ENCODE results near the gene ANKRD2.
A peak's percentile ranks its signal among the peaks of the same experiment; 100 is the strongest.

Gene ANKRD2

DNA sequence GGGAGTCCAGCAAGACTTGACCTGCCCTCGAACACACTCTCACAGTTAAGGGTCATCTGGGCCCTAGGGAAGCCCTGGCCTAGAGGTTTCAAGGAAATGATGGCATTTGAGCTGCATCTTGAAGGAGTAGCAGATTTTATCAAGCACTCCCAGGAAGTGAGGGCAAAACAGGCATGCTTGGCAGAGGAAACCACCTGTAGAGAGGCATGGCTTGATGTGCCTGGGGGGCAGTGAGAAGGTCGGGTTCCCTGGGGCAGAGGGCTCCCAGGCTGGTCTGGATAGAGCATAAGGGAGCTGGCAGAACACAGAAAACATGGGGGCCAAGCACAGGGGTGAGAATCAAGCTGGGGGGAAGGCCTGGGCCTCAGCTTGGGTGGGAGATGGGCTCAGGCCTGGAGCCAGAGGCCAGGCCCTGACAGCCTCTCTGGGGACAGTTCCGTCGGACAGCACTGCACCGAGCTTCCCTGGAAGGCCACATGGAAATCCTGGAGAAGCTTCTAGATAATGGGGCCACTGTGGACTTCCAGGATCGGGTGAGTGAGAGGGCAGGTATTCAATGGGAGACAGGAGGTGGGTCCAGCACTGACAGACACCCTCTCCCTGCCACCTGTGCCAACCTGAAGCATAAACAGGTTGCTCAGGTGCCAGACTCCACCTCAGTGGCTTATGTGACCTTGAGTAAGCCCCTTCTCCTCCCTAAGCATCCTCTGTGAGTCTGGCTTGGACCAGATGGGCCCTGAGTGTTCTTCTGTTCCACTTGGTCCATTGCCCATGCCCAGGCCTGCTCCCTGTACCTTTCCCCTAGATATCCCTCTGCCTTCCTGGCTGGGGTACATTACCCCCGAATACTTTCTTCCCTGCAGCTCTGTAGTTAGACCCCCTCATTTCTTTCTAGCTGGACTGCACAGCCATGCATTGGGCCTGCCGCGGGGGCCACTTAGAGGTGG lies 8.1 kb downstream of the ANKRD2 start:
- Histone ChIP-seq H3K27me3 (ENCODE audit: control insufficient read depth in 5 of 5, insufficient read depth in 4 of 5, low read length in 5 of 5) (peaks cover 0 to 3% (median 0%) of the 10 kb centered on the region in 5 donors), H3K9me3 (ENCODE audit: control insufficient read depth in 5 of 5, low read length in 5 of 5) (no peaks in the 10 kb centered on the region), H3K4me1 (ENCODE audit: control insufficient read depth in 5 of 5, insufficient read depth in 5 of 5, low read length in 5 of 5) (peaks cover 0 to 30% (median 22%) of the 10 kb centered on the region in 5 donors), H3K36me3 (ENCODE audit: control insufficient read depth in 5 of 5, insufficient read depth in 5 of 5, low read length in 5 of 5) (no peaks in the 10 kb centered on the region), H3K4me3 (ENCODE audit: low read depth in 1 of 5, low read length in 5 of 5) (no peak overlapping the region), H3K9ac (ENCODE audit: low read length in 5 of 5) (no peak overlapping the region), H3K27ac (ENCODE audit: low read depth, low read length) (no peak overlapping the region)

DNA sequence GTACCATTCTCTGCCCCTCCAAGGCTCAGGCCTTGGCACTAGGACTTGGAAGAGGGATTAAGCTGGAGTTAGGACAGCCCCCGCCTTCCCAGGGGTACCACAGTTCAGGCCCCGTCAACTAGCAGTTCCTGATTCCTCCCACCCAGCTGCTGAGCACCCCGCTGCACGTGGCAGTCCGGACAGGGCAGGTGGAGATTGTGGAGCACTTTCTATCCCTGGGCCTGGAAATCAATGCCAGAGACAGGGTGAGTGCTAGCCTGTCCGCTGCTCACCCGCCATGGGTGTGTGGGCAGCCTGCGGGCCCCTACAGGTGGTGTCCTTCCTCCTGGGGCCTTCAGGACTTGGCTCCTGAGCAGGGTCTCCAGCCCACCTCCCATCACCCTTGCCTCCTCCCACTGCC lies 9.6 kb downstream of the ANKRD2 start:
- no peaks in the 10 kb centered on the region for H3K9me3 ChIP-seq (ENCODE audit: control insufficient read depth in 5 of 5, low read length in 5 of 5)
- peaks cover 0 to 3% (median 0%) of the 10 kb centered on the region in 5 donors for H3K27me3 ChIP-seq (ENCODE audit: control insufficient read depth in 5 of 5, insufficient read depth in 4 of 5, low read length in 5 of 5)
- no peak overlapping the region for H3K9ac ChIP-seq (ENCODE audit: low read length in 5 of 5)
- peaks cover 0 to 35% (median 22%) of the 10 kb centered on the region in 5 donors for H3K4me1 ChIP-seq (ENCODE audit: control insufficient read depth in 5 of 5, insufficient read depth in 5 of 5, low read length in 5 of 5)
- no peaks in the 10 kb centered on the region for H3K36me3 ChIP-seq (ENCODE audit: control insufficient read depth in 5 of 5, insufficient read depth in 5 of 5, low read length in 5 of 5)
- H3K27ac ChIP-seq (ENCODE audit: low read depth, low read length): no peak overlapping the region
- H3K4me3 ChIP-seq (ENCODE audit: low read depth in 1 of 5, low read length in 5 of 5): no peak overlapping the region

DNA sequence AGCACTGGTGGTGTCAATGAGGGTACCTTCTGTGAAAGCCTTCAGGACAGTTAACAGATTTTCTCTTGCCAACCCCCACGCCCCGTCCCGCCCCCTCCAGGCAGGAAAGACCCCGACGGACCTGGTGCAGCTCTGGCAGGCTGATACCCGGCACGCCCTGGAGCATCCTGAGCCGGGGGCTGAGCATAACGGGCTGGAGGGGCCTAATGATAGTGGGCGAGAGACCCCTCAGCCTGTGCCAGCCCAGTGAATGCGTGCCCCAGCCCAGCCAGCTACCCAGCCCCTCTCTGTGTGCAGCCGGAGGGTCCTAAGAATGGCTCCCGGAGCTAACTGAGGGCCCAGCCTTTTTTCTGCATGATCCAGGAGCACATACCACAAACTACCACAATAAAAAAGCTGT lies 10.9 kb downstream of the ANKRD2 start:
- Histone ChIP-seq H3K9me3 (ENCODE audit: control insufficient read depth in 5 of 5, low read length in 5 of 5) (no peaks in the 10 kb centered on the region), H3K27ac (ENCODE audit: low read depth, low read length) (no peak overlapping the region), H3K9ac (ENCODE audit: low read length in 5 of 5) (no peak overlapping the region), H3K27me3 (ENCODE audit: control insufficient read depth in 5 of 5, insufficient read depth in 4 of 5, low read length in 5 of 5) (peaks cover 0 to 3% (median 0%) of the 10 kb centered on the region in 5 donors), H3K4me3 (ENCODE audit: low read depth in 1 of 5, low read length in 5 of 5) (no peak overlapping the region), H3K4me1 (ENCODE audit: control insufficient read depth in 5 of 5, insufficient read depth in 5 of 5, low read length in 5 of 5) (peaks cover 0 to 35% (median 22%) of the 10 kb centered on the region in 5 donors), H3K36me3 (ENCODE audit: control insufficient read depth in 5 of 5, insufficient read depth in 5 of 5, low read length in 5 of 5) (no peaks in the 10 kb centered on the region)

DNA sequence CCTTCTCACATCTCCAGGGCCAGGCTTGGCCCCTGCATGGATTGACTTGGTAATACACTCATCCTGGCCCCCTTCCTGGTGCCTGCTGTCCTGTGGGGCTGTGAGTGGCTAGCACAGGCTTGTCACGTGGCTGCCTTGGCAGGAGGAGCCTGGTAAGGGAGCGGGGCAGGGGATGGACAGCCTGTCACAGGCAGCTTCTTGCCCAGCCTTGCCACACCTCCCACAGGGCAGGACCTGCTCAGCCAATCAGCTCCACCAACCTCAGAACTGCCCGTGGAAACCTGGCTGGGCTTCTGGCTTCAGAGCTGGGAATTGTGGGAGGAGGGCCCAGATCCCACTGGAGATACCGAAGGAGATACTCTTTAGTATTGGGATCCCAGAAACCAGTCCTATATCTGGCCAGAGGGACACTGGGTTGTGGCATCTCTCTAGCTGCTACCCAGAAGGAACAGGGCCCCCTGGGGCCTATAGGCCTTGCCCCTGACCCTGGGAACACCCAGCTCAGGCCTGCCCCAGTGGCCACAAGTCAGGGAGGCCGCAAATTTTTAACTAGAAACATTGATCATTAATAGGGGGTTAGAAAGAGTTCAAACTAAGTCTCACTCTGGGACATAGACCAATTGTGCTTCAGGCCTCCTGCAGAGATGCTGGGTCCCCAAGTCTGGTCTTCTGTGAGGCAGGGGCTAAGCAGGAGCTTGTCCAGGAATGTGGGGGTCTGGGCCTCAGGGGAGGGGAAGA lies 11.7 kb downstream of the ANKRD2 start, which contains the start of gene HOGA1:
HOGA1 (plus strand) TSS at position 330 of the 738 bp plus-strand sequence; CDS start at position 645, 315 bp downstream.
- no peaks in the 10 kb centered on the region for H3K9me3 ChIP-seq (ENCODE audit: control insufficient read depth in 5 of 5, low read length in 5 of 5)
- peak within 1 kb of the TSS in 1 of 5 donors; percentile 40 for H3K9ac ChIP-seq (ENCODE audit: low read length in 5 of 5)
- H3K4me3 ChIP-seq (ENCODE audit: low read depth in 1 of 5, low read length in 5 of 5): peak within 1 kb of the TSS in 3 of 5 donors; percentile 4 to 23 (median 16)
- H3K36me3 ChIP-seq (ENCODE audit: control insufficient read depth in 5 of 5, insufficient read depth in 5 of 5, low read length in 5 of 5): no peaks in the 10 kb centered on the region
- peaks cover 0 to 35% (median 22%) of the 10 kb centered on the region in 5 donors for H3K4me1 ChIP-seq (ENCODE audit: control insufficient read depth in 5 of 5, insufficient read depth in 5 of 5, low read length in 5 of 5)
- no peak within 1 kb of the TSS for H3K27ac ChIP-seq (ENCODE audit: low read depth, low read length)
- H3K27me3 ChIP-seq (ENCODE audit: control insufficient read depth in 5 of 5, insufficient read depth in 4 of 5, low read length in 5 of 5): no peaks in the 10 kb centered on the region

DNA sequence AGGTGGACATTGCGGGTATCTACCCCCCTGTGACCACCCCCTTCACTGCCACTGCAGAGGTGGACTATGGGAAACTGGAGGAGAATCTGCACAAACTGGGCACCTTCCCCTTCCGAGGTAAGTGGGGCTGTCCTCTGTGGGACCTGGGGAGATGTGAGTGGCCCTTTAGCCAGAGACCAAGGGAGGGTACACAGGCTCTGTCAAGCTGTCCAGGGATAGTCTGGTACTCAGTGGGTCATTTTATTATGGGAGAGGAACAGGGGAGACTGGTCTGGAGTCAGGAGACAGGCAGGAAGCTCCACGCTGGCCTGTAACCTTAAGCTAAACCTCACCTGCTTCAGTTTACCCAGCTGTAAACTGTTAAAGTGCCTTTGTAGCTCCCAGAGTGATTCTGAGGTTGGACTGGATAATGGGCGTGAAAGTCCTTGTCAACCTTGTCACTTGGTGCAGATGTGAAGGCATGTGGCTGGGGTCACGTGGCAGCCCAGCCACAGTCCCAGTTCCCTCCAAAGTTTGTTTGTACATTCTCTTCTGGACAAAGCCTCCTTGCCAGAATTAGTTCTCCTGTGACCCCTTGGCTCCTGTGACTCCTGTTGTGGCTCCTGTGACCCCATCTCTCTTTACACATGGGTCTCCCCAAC lies 12.3 kb downstream of the ANKRD2 start:
- Histone ChIP-seq H3K27ac (ENCODE audit: low read depth, low read length) (no peak overlapping the region), H3K4me3 (ENCODE audit: low read depth in 1 of 5, low read length in 5 of 5) (peak overlapping the region in 1 of 5 donors; percentile 23), H3K9ac (ENCODE audit: low read length in 5 of 5) (peak overlapping the region in 1 of 5 donors; percentile 40)

DNA sequence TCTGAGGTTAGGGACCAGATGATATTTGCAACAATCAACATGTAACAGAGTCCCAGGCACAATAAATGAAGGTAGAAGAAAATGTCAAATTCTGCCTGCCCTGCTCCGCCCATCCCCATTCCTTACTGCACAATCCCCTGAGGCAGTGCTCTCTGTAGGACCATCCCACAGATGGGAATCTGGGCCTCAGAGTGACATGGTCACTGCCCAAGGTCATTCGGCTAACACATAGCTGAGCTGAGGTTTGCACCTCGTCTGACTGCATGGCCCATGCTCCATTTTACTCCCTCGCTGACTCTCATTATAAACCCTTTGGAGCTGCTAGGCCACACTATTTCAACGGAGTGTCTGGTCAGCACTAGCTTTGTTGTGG lies 12.8 kb downstream of the ANKRD2 start:
- H3K4me1 ChIP-seq (ENCODE audit: control insufficient read depth in 5 of 5, insufficient read depth in 5 of 5, low read length in 5 of 5): peaks cover 0 to 35% (median 22%) of the 10 kb centered on the region in 5 donors
- H3K9me3 ChIP-seq (ENCODE audit: control insufficient read depth in 5 of 5, low read length in 5 of 5): no peaks in the 10 kb centered on the region
- H3K36me3 ChIP-seq (ENCODE audit: control insufficient read depth in 5 of 5, insufficient read depth in 5 of 5, low read length in 5 of 5): no peaks in the 10 kb centered on the region
- no peaks in the 10 kb centered on the region for H3K27me3 ChIP-seq (ENCODE audit: control insufficient read depth in 5 of 5, insufficient read depth in 4 of 5, low read length in 5 of 5)
- H3K27ac ChIP-seq (ENCODE audit: low read depth, low read length): no peak overlapping the region
- H3K9ac ChIP-seq (ENCODE audit: low read length in 5 of 5): no peak overlapping the region
- H3K4me3 ChIP-seq (ENCODE audit: low read depth in 1 of 5, low read length in 5 of 5): no peak overlapping the region

More for the DNA sequence above, 12.3 kb downstream of the ANKRD2 start:
- Histone ChIP-seq H3K27me3 (ENCODE audit: control insufficient read depth in 5 of 5, insufficient read depth in 4 of 5, low read length in 5 of 5) (no peaks in the 10 kb centered on the region), H3K36me3 (ENCODE audit: control insufficient read depth in 5 of 5, insufficient read depth in 5 of 5, low read length in 5 of 5) (no peaks in the 10 kb centered on the region), H3K9me3 (ENCODE audit: control insufficient read depth in 5 of 5, low read length in 5 of 5) (no peaks in the 10 kb centered on the region), H3K4me1 (ENCODE audit: control insufficient read depth in 5 of 5, insufficient read depth in 5 of 5, low read length in 5 of 5) (peaks cover 0 to 35% (median 22%) of the 10 kb centered on the region in 5 donors)

DNA sequence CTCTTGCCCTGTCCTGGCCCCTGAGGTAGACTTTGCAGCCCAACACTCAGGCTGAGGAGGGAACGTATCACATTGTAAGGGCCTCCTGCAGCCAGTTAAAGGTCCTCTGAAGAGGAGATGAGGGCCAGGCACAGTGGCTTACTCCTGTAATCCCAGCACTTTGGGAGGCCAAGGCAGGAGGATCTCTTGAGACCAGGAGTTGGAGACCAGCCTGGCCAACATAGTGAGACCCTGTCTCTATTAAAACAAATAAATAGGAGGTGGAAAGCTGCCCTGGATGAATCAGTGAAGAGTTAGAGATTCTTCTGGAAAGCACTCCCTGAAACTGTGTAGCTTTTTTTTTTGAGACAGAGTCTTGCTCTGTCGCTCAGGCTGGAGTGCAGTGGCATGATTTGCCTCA lies 14.6 kb downstream of the ANKRD2 start:
- no peaks in the 10 kb centered on the region for H3K9me3 ChIP-seq (ENCODE audit: control insufficient read depth in 5 of 5, low read length in 5 of 5)
- H3K27ac ChIP-seq (ENCODE audit: low read depth, low read length): no peak overlapping the region

DNA sequence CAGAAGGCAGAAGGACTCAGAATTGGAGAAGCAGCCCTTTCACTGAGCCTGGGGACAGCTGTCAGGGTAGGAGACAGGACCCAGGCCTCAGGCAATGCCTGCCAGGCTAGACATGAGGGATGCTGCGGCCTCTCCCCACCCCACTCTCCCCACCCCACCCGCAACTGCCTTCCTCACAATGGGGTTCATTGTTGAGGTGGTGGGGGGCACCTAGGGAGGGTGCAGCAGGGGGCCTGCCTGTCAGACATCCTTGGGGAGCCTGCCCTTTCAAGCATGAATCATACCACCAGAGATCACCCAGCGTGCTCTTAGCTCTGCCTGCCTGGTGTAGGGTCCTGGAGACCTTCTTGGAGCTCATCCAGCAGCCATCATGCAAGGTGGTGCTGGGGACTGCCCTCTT lies 16.9 kb downstream of the ANKRD2 start, which contains the start of gene C10orf62:
C10orf62 (plus strand) TSS at position 243 of the 400 bp plus-strand sequence. CDS start 177 bp downstream, outside the sequence.
- H3K27ac ChIP-seq (ENCODE audit: low read depth, low read length): no peak within 1 kb of the TSS
- H3K27me3 ChIP-seq (ENCODE audit: control insufficient read depth in 5 of 5, insufficient read depth in 4 of 5, low read length in 5 of 5): no peaks in the 10 kb centered on the region
- H3K4me3 ChIP-seq (ENCODE audit: low read depth in 1 of 5, low read length in 5 of 5): no peak within 1 kb of the TSS
- H3K9ac ChIP-seq (ENCODE audit: low read length in 5 of 5): no peak within 1 kb of the TSS
- H3K36me3 ChIP-seq (ENCODE audit: control insufficient read depth in 5 of 5, insufficient read depth in 5 of 5, low read length in 5 of 5): no peaks in the 10 kb centered on the region
- H3K9me3 ChIP-seq (ENCODE audit: control insufficient read depth in 5 of 5, low read length in 5 of 5): no peaks in the 10 kb centered on the region
- H3K4me1 ChIP-seq (ENCODE audit: control insufficient read depth in 5 of 5, insufficient read depth in 5 of 5, low read length in 5 of 5): peaks cover 2 to 33% (median 16%) of the 10 kb centered on the region in 5 donors

More for the DNA sequence above, 14.6 kb downstream of the ANKRD2 start:
- peaks cover 0 to 29% (median 18%) of the 10 kb centered on the region in 5 donors for H3K4me1 ChIP-seq (ENCODE audit: control insufficient read depth in 5 of 5, insufficient read depth in 5 of 5, low read length in 5 of 5)
- H3K27me3 ChIP-seq (ENCODE audit: control insufficient read depth in 5 of 5, insufficient read depth in 4 of 5, low read length in 5 of 5): no peaks in the 10 kb centered on the region
- no peak overlapping the region for H3K9ac ChIP-seq (ENCODE audit: low read length in 5 of 5)
- no peaks in the 10 kb centered on the region for H3K36me3 ChIP-seq (ENCODE audit: control insufficient read depth in 5 of 5, insufficient read depth in 5 of 5, low read length in 5 of 5)
- no peak overlapping the region for H3K4me3 ChIP-seq (ENCODE audit: low read depth in 1 of 5, low read length in 5 of 5)

DNA sequence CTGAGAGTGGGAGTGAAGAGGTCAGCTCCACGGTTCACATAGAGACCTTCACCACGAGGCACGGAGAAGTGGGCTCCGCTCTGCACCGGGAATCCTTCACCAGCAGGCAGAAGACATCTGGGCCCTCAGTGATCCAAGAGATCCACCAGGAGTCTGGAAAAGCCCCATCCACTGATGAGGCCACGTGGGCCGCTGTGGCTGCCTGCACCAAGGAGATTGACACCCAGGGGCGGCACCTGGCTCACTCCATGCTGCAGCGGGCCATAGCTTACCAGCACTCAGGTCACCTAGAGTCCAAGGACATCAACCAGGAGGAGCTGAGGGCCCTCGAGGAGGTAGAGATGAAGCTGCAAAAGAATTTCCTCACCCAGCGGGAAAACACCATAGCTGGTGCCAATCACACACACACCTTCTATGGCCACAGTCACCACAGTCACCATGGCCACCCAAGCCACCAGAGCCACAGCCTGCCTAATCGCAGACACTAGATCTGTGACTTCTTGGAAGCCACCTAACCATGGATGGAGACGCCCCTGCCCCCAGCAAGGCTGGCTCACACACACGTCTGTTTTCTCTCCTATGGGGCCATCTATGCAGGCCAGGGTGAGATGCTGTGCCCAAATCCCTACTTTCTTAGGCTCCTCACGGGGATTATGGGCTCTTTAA lies 17.6 kb downstream of the ANKRD2 start:
- Histone ChIP-seq H3K27ac (ENCODE audit: low read depth, low read length) (no peak overlapping the region), H3K4me1 (ENCODE audit: control insufficient read depth in 5 of 5, insufficient read depth in 5 of 5, low read length in 5 of 5) (peaks cover 0 to 25% (median 10%) of the 10 kb centered on the region in 5 donors), H3K9ac (ENCODE audit: low read length in 5 of 5) (no peak overlapping the region), H3K27me3 (ENCODE audit: control insufficient read depth in 5 of 5, insufficient read depth in 4 of 5, low read length in 5 of 5) (no peaks in the 10 kb centered on the region), H3K4me3 (ENCODE audit: low read depth in 1 of 5, low read length in 5 of 5) (no peak overlapping the region), H3K36me3 (ENCODE audit: control insufficient read depth in 5 of 5, insufficient read depth in 5 of 5, low read length in 5 of 5) (no peaks in the 10 kb centered on the region), H3K9me3 (ENCODE audit: control insufficient read depth in 5 of 5, low read length in 5 of 5) (no peaks in the 10 kb centered on the region)
